Activated T-cell treated with anti-CD3 and anti-CD28 coated beads, Interleukin-2, amount 50 U/mL, for 48 hours (primary cell): ENCODE measurements around the gene NUP62.
A peak's percentile ranks its signal among the peaks of the same experiment; 100 is the strongest.

Experiments used
- DNase-seq, 2 experiments: peaks; one replicate each; pipeline ENCODE4 v3.0.0-alpha.2; 2020

Gene NUP62

DNA sequence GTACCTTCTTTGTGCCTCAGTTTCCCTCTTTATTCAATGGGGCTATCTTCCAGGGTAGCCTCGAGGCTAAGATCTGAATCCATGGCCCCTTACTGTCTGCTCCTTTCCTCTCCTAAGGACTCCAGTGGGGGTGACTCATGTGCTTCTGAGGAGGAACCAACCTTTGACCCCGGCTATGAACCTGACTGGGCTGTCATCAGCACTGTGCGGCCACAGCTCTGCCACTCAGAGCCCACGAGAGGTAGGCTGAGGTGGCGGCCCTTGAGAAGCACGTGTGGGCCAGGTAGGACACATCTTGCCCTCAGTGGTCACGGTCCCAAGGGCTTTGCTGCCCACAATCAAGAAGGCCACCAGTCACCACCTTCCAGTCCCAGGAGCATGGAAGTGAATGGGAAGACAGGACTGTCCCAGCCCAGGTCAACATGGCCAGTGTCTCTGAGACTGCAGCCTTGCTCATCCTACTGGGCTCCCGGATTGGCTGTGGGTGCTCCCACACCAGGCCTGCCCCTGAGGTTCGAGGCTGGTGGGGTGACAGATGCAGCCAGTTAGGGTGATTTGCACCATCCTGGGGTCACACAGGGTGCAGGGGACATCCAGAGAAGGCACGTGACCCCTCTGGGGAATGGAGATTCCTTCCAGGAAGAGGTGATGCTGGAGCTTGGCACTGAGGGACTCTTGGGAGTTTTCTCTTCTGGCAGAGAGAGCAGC lies 49.0 kb downstream of the NUP62 start:
- DNase-seq: no peak

- no peak for DNase-seq
Measured at GRCh38 chr19:49879243-49879963, 49.9 kb downstream of the NUP62 start.

GRCh38 chr19:49878744-49879070 lies 50.6 kb downstream of the NUP62 start:
- no peak for DNase-seq

DNA sequence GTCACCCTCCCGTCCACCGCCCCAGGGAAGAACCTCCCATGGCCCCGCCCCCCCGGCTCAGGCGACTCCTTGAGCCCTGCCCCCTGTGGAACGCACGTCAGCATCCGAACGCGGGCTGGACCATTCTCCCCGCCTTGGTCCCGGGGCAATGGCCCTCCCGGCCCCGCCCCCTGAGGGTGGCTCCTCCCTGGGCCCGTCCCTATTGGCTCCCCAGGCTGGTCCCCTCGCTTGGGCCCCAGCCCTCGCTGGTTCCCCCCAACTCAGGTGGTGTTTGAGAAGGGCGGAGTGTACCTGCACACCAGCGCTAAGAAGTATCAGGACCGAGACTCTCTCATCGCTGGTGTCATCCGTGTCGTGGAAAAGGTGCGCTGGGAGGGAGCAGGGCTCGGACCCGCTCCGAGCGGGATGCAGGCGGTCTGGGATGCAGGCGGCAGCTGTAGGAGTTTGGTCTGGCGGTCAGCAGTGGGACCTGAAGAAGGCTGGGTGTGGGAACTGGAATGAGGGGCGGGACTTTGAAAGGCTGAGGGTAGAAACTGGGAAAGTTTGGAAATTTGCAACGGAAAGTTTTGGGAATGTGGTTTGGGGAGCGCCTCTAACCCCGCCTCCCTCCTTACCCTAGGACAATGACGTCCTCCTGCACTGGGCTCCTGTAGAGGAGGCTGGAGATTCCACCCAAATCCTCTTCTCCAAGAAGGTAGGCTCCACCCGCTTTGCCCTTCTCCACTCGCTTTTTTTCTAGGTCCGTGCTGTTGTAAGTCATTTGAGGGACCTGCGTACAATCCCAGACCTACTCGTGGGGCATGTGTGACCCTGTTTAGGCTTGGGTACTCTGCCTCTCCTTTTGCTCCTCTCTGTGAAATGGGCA lies 51.2 kb downstream of the NUP62 start:
- peak; percentile 99 for DNase-seq

DNA sequence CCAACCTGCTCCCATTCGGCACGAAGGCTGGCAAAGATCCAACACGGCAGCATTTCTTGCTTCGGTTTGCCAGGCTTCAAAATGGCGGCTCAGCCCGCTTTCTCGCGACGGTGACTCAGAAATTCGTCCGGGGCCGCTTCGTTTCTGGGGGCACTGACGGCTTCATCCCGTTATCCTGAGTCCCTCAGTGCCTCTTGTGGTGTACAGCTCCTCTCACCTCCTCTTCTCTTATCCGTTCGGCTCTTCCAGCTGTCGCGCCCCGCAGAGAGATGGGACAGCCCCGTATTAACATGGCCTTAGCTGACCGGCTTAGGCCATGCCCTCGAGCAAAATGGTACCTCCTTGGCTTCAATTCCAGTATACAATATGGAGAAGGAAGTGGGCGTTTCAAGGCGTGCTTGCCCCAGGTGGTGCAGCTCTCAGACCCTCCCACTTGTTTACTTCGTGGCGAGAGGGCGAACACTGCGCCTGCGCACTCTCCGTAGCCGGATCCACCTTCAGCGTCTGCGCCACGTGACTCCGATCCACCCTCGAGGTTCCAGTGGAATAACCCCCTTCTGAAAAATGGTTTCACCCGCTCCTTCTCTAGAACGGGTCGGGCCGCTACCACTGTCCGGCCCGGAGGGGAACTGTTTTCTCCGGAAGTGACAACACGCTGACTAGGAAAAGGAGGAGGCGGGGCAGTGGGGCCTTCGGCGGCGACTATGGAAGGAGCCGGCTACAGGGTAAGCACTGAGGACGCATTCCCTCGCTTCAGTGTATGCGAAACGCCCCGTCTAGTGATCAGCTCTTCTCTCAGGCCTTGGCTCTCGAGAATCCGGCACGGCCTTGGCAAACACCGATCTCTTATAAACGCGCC lies 52.1 kb downstream of the NUP62 start, which contains the start of the genes AKT1S1 and TBC1D17:
Gene AKT1S1 (minus strand): TSS at position 336 of the 859 bp plus-strand sequence. CDS start 4,060 bp downstream, outside the sequence.
Gene TBC1D17 (plus strand): TSS at position 683 of the 859 bp plus-strand sequence. CDS start 22 bp downstream, at position 705.
- peak; percentile 96 to 98 for DNase-seq

DNA sequence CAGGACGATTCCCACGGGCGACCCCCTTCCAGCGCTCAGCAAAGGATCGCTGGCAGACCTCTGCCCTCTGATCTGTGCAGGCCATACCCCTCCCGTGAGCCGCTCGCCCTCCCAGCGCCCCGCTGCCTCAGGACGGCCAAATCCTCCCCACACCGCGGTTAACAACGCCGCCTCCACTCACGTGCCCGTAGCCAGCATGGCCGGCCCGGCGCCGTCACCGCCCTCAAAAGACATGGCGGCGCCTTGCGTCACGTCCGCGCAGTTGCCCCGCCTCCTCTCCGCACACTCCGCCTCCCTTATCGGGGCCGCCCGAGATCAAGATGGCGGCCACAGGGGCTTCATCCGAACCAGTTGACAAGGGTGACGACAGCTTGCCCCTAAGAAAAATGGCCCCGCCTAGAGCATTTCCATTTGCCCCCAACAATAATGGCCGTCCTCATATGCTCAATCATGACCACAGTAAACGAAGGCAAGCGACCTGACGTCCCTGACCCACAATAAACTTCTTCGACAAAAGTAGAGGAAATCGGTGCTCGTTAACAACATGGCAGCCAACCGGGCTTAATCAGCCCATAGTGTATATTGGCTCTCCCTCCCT lies 52.8 kb downstream of the NUP62 start:
- DNase-seq: peak; percentile 99

DNA sequence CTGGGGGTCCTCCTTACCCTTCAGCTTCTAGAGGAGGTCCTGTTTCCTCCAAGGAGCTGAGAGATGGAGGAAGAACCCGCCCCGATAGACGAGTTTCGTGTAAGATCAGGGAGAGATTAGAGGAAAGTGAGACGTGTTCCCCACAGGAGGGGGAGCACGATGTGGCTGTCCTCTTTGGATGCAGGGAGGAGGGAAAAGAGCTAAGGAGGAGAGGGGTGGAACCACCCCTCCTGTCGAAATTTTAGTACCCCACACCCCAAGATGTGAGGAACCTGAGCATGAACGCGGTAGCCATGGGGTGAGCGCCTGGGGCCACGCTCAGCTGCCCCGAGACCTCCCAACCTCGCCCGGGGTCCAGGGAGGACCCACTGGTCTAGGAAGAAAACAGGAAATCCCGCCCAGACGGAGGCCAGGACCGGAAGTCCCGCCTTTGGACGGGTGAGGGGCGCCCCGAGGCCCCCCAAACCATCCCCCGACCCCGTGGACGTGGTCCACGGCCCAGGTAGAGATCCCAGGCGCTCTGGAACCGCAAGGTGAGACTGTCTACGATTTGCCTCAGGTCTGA lies 53.4 kb downstream of the NUP62 start:
- peak; percentile 69 to 74 for DNase-seq

GRCh38 chr19:49875177-49875576 lies 54.1 kb downstream of the NUP62 start:
- DNase-seq: no peak

GRCh38 chr19:49874503-49875157 lies 54.7 kb downstream of the NUP62 start:
- DNase-seq: no peak

- DNase-seq: no peak
Measured at GRCh38 chr19:49873834-49874233, 55.5 kb downstream of the NUP62 start.

- DNase-seq: no peak
Measured at GRCh38 chr19:49873129-49873521, 56.2 kb downstream of the NUP62 start.

DNA sequence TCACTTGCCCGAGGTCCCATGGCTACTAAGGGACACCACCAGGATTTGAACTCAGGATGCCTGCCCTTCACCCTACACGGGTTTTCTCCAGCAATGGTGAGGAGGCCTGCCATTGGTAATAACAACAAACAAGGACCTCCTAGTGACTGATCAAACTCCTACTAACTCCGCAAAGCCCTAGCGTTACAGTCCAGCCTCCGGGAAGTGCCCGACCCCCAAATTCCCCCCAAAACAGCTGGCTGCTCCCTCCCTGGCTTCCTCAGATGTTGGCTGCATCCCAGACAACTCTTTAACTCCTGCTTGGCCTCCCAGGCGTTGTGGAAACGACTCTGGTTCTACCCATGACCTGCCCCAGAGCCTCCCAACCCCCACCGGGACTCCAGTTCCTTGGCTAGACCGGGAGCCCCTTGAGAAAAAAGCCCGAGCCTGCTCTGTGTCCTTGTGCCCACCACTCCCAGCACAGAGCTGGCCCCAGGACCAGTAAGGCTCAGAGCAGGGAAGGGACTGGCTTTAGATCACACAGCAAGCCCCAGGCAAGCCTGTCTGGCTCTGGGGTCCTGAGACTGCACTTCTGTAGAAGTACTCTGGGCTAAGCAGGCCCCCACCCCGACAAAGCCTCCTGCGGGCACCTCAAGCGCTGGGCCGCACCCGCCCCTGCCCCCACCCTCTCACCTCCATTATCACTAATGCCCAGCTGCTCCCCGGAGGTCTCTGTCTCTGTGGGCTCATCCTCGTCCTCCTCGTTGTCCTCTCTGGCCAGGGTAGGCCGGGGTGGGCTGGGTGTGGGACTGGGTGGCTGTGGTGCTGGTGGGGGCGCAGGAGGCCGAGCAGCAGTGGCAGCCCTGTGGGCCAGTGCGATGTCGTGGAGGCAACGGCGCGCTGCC lies 56.8 kb downstream of the NUP62 start:
- DNase-seq: no peak

GRCh38 chr19:49871349-49871985 lies 57.8 kb downstream of the NUP62 start:
- no peak for DNase-seq

- no peak for DNase-seq
Measured at GRCh38 chr19:49870309-49870901, 58.9 kb downstream of the NUP62 start.

GRCh38 chr19:49869484-49870308 lies 59.6 kb downstream of the NUP62 start:
- DNase-seq: peak; percentile 95 to 96

GRCh38 chr19:49869009-49869483 lies 60.3 kb downstream of the NUP62 start:
- DNase-seq: no peak

GRCh38 chr19:49866933-49867782 lies 62.1 kb downstream of the NUP62 start, which contains the start of gene PNKP:
PNKP (minus strand) TSS chr19:49867576; CDS start chr19:49867204, 372 bp downstream.
- DNase-seq: peak; percentile 92 to 94
